Measurements from ENCODE around the gene LIX1.
"Not testable (repeated sequence)": the region's sequence is repeated elsewhere in the genome, so short reads cannot be mapped to it uniquely, and the experiment has no call there.

Gene LIX1

DNA sequence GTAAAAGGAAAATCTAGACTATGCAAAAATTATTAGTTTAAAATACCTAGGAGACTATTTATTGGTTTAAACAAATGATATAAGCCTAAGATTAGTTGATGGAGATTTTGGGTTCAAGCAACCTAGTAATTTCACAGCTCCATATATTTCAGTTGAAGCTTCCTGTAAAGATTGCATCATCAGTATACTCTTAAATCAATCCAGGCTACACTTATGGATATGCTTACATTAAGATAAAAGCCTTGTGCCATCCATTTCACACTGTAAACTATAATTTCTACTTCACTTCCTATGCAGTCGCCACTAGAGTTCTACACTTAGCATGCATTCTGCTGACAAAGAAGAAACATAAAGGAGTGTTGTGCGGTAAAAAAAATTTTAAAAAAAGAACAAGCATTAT, 7.3 kb upstream of the LIX1 start:
- Histone ChIP-seq H3K9me3 (ENCODE audit: control insufficient read depth, low read length) (no peaks in the 10 kb centered on the region), H3K36me3 (ENCODE audit: control insufficient read depth, insufficient read depth, low read length) (no peaks in the 10 kb centered on the region), H3K4me1 (no peaks in the 10 kb centered on the region), H3K9ac (no peak overlapping the region), H3K4me2 (ENCODE audit: low read length) (no peak overlapping the region), H3K79me2 (no peaks in the 10 kb centered on the region), H3K27ac (no peak overlapping the region), H3K27me3 (ENCODE audit: control insufficient read depth, insufficient read depth, low read length) (no peaks in the 10 kb centered on the region), H3K4me3 (ENCODE audit: low read depth, low read length) (no peak overlapping the region), H2AFZ (no peak overlapping the region)
- TF ChIP-seq, protein P1, sequence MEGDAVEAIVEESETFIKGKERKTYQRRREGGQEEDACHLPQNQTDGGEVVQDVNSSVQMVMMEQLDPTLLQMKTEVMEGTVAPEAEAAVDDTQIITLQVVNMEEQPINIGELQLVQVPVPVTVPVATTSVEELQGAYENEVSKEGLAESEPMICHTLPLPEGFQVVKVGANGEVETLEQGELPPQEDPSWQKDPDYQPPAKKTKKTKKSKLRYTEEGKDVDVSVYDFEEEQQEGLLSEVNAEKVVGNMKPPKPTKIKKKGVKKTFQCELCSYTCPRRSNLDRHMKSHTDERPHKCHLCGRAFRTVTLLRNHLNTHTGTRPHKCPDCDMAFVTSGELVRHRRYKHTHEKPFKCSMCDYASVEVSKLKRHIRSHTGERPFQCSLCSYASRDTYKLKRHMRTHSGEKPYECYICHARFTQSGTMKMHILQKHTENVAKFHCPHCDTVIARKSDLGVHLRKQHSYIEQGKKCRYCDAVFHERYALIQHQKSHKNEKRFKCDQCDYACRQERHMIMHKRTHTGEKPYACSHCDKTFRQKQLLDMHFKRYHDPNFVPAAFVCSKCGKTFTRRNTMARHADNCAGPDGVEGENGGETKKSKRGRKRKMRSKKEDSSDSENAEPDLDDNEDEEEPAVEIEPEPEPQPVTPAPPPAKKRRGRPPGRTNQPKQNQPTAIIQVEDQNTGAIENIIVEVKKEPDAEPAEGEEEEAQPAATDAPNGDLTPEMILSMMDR (IDR thresholded peaks at IDR 0.05): no peak

GRCh38 chr5:97148288-97148687, 5.9 kb upstream of the LIX1 start:
- Histone ChIP-seq H3K27me3 (ENCODE audit: control insufficient read depth, insufficient read depth, low read length) (no peaks in the 10 kb centered on the region), H3K36me3 (ENCODE audit: control insufficient read depth, insufficient read depth, low read length) (no peaks in the 10 kb centered on the region), H3K79me2 (no peaks in the 10 kb centered on the region), H3K4me2 (ENCODE audit: low read length) (no peak overlapping the region), H3K4me1 (no peaks in the 10 kb centered on the region), H3K4me3 (ENCODE audit: low read depth, low read length) (no peak overlapping the region), H3K27ac (no peak overlapping the region), H2AFZ (no peak overlapping the region), H3K9ac (no peak overlapping the region), H3K9me3 (ENCODE audit: control insufficient read depth, low read length) (no peaks in the 10 kb centered on the region)
- TF ChIP-seq, protein P1 (IDR thresholded peaks at IDR 0.05): no peak

DNA sequence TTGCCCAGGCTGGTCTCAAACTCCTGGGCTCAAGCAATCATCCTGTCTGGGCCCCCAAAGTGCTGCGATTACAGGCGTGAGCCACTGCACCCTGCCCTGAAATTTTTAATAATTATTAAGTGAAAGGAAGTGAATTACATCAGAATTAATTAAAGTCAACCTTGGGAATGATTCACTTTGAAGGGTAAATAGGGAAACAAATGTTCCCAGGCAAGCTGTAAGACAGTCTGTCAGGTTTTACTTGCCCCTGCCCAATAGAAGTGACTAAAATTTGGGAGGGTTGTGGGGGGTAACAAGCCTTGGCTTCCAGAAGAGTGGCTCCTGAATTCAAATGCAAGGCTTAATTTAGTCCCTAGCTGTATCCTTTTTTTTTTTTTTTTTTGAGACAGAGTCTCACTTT, 1.3 kb upstream of the LIX1 start:
- no peaks in the 10 kb centered on the region for H3K27me3 ChIP-seq (ENCODE audit: control insufficient read depth, insufficient read depth, low read length)
- no peak overlapping the region for H3K9ac ChIP-seq
- TF ChIP-seq, protein P1 (IDR thresholded peaks at IDR 0.05): no peak
- no peaks in the 10 kb centered on the region for H3K9me3 ChIP-seq (ENCODE audit: control insufficient read depth, low read length)
- no peaks in the 10 kb centered on the region for H3K79me2 ChIP-seq
- H3K4me1 ChIP-seq: no peaks in the 10 kb centered on the region
- H3K4me2 ChIP-seq (ENCODE audit: low read length): no peak overlapping the region
- H3K36me3 ChIP-seq (ENCODE audit: control insufficient read depth, insufficient read depth, low read length): no peaks in the 10 kb centered on the region
- no peak overlapping the region for H2AFZ ChIP-seq
- no peak overlapping the region for H3K4me3 ChIP-seq (ENCODE audit: low read depth, low read length)
- no peak overlapping the region for H3K27ac ChIP-seq

DNA sequence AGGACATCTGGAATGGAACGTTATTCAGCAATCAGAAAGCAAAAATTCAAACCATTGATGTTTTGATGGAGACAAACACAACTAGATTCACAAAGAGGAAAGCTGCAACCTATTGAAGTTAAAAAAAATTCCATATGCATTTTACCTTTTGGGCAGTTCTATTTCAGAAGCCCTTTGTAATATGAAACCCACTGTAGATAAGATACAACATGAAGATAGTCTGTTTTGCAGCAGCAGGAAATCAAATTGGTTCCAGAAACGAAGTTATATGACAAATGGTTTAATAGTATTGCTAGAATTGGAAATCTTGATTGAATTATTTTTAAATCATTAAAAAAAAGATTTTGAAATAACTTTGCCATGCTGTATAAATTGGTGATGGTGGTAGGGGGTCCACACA, 872 bp downstream of the LIX1 start:
- no peak overlapping the region for H3K4me2 ChIP-seq (ENCODE audit: low read length)
- no peaks in the 10 kb centered on the region for H3K79me2 ChIP-seq
- H3K9ac ChIP-seq: no peak overlapping the region
- H3K27me3 ChIP-seq (ENCODE audit: control insufficient read depth, insufficient read depth, low read length): no peaks in the 10 kb centered on the region
- H3K9me3 ChIP-seq (ENCODE audit: control insufficient read depth, low read length): no peaks in the 10 kb centered on the region
- no peaks in the 10 kb centered on the region for H3K36me3 ChIP-seq (ENCODE audit: control insufficient read depth, insufficient read depth, low read length)
- H3K4me3 ChIP-seq (ENCODE audit: low read depth, low read length): no peak overlapping the region
- H3K4me1 ChIP-seq: no peaks in the 10 kb centered on the region
- TF ChIP-seq, protein P1 (IDR thresholded peaks at IDR 0.05): no peak
- H2AFZ ChIP-seq: no peak overlapping the region
- H3K27ac ChIP-seq: no peak overlapping the region

DNA sequence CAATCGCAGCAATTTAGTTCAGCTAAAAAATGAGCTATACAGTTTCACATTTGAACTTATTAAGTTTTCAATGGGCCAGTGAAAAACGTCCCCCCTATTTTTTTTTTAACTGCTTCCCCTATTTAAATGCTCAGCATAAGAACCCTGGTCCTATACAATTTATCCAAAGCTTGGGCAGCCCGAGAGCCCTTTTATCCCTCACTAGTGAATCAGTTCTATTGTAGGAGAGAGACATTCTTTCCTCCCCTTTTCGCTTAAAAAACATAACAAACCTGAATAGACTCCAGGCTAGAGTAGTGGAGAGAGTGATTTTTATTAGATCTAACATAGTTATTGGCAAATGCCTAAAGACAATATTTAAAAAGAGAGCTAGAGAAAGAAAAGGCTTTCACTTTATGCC, 1.4 kb downstream of the LIX1 start:
- Histone ChIP-seq H3K79me2 (no peaks in the 10 kb centered on the region), H3K4me1 (no peaks in the 10 kb centered on the region), H3K9ac (no peak overlapping the region), H3K27me3 (ENCODE audit: control insufficient read depth, insufficient read depth, low read length) (no peaks in the 10 kb centered on the region), H3K27ac (no peak overlapping the region), H3K4me3 (ENCODE audit: low read depth, low read length) (no peak overlapping the region), H3K36me3 (ENCODE audit: control insufficient read depth, insufficient read depth, low read length) (no peaks in the 10 kb centered on the region), H3K4me2 (ENCODE audit: low read length) (no peak overlapping the region), H3K9me3 (ENCODE audit: control insufficient read depth, low read length) (no peaks in the 10 kb centered on the region), H2AFZ (no peak overlapping the region)
- TF ChIP-seq, protein P1 (IDR thresholded peaks at IDR 0.05): no peak

DNA sequence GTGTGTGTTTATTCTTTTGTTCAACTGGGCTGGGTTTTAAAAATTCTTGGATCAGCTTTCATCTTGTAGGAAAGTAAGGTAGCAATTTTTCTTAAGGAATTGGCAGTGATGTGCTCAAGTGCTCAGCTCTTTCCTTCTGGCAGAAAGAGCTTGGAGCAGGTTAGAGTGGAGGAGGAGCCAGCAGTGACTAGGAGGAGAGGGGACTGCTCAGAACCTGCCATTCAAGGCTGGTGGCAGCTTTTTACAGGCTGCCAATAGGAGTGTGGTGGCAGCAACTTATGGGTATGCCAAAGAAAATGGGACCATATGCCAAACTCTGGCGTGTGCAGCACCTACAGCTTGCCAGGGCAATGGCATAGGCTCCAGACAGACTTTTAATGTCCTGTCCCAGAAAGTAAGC, 2.2 kb downstream of the LIX1 start:
- not testable (repeated sequence) for H3K27ac ChIP-seq; H3K36me3 ChIP-seq (ENCODE audit: control insufficient read depth, insufficient read depth, low read length); H3K9ac ChIP-seq; H3K9me3 ChIP-seq (ENCODE audit: control insufficient read depth, low read length); H3K4me3 ChIP-seq (ENCODE audit: low read depth, low read length); H3K27me3 ChIP-seq (ENCODE audit: control insufficient read depth, insufficient read depth, low read length); H3K79me2 ChIP-seq; H2AFZ ChIP-seq; H3K4me1 ChIP-seq; H3K4me2 ChIP-seq (ENCODE audit: low read length)
